ENCODE data around the gene STXBP4.

Gene STXBP4

GRCh38 chr17:54968988-54969332, 395 bp downstream of the STXBP4 start:
- in situ Hi-C loops (cut with MboI; ENCODE audit: low pct_unique_long_range_greater_than_20kb, low sequenced_read_pairs) = no loop called here
- DNase-seq = no peak

- DNase-seq = peak; percentile 18
- in situ Hi-C loops (cut with MboI; ENCODE audit: low pct_unique_long_range_greater_than_20kb, low sequenced_read_pairs) = no loop called here
Observed at GRCh38 chr17:54969658-54970572, 1.4 kb downstream of the STXBP4 start.

- DNase-seq = no peak
- in situ Hi-C loops (cut with MboI; ENCODE audit: low pct_unique_long_range_greater_than_20kb, low sequenced_read_pairs) = no loop called here
Observed at GRCh38 chr17:54971147-54971546, 2.6 kb downstream of the STXBP4 start.

GRCh38 chr17:54971901-54972300, 3.3 kb downstream of the STXBP4 start:
- in situ Hi-C loops (cut with MboI; ENCODE audit: low pct_unique_long_range_greater_than_20kb, low sequenced_read_pairs) = no loop called here
- no peak for DNase-seq

- in situ Hi-C loops (cut with MboI; ENCODE audit: low pct_unique_long_range_greater_than_20kb, low sequenced_read_pairs) = no loop called here
- no peak for DNase-seq
Observed at GRCh38 chr17:54972406-54973138, 4.0 kb downstream of the STXBP4 start.

- DNase-seq = no peak
- in situ Hi-C loops (cut with MboI; ENCODE audit: low pct_unique_long_range_greater_than_20kb, low sequenced_read_pairs) = no loop called here
Observed at GRCh38 chr17:54974759-54975158, 6.2 kb downstream of the STXBP4 start.

- DNase-seq = no peak
- in situ Hi-C loops (cut with MboI; ENCODE audit: low pct_unique_long_range_greater_than_20kb, low sequenced_read_pairs) = no loop called here
Observed at GRCh38 chr17:54976316-54976715, 7.8 kb downstream of the STXBP4 start.

- DNase-seq = no peak
- in situ Hi-C loops (cut with MboI; ENCODE audit: low pct_unique_long_range_greater_than_20kb, low sequenced_read_pairs) = no loop called here
Observed at GRCh38 chr17:54977744-54978143, 9.2 kb downstream of the STXBP4 start.

GRCh38 chr17:54979657-54980056, 11.1 kb downstream of the STXBP4 start:
- in situ Hi-C loops (cut with MboI; ENCODE audit: low pct_unique_long_range_greater_than_20kb, low sequenced_read_pairs) = no loop called here
- DNase-seq = no peak

- no peak for DNase-seq
- in situ Hi-C loops (cut with MboI; ENCODE audit: low pct_unique_long_range_greater_than_20kb, low sequenced_read_pairs) = no loop called here
Observed at GRCh38 chr17:54980375-54980774, 11.8 kb downstream of the STXBP4 start.

- DNase-seq = no peak
- in situ Hi-C loops (cut with MboI; ENCODE audit: low pct_unique_long_range_greater_than_20kb, low sequenced_read_pairs) = no loop called here
Observed at GRCh38 chr17:54982399-54982798, 13.8 kb downstream of the STXBP4 start.

- in situ Hi-C loops (cut with MboI; ENCODE audit: low pct_unique_long_range_greater_than_20kb, low sequenced_read_pairs) = no loop called here
- no peak for DNase-seq
Observed at GRCh38 chr17:54983260-54983659, 14.7 kb downstream of the STXBP4 start.

- no peak for DNase-seq
- in situ Hi-C loops (cut with MboI; ENCODE audit: low pct_unique_long_range_greater_than_20kb, low sequenced_read_pairs) = no loop called here
Observed at GRCh38 chr17:54985476-54985875, 16.9 kb downstream of the STXBP4 start.

- DNase-seq = no peak
- in situ Hi-C loops (cut with MboI; ENCODE audit: low pct_unique_long_range_greater_than_20kb, low sequenced_read_pairs) = no loop called here
Observed at GRCh38 chr17:54990118-54990517, 21.6 kb downstream of the STXBP4 start.

- no peak for DNase-seq
- in situ Hi-C loops (cut with MboI; ENCODE audit: low pct_unique_long_range_greater_than_20kb, low sequenced_read_pairs) = no loop called here
Observed at GRCh38 chr17:54991567-54991966, 23.0 kb downstream of the STXBP4 start.

GRCh38 chr17:54992797-54993639, 24.5 kb downstream of the STXBP4 start:
- in situ Hi-C loops (cut with MboI; ENCODE audit: low pct_unique_long_range_greater_than_20kb, low sequenced_read_pairs) = no loop called here

GRCh38 chr17:54996441-54996840, 27.9 kb downstream of the STXBP4 start:
- no peak for DNase-seq
- in situ Hi-C loops (cut with MboI; ENCODE audit: low pct_unique_long_range_greater_than_20kb, low sequenced_read_pairs) = no loop called here

More at GRCh38 chr17:54992797-54993639, 24.5 kb downstream of the STXBP4 start:
- DNase-seq = peak; percentile 57

- in situ Hi-C loops (cut with MboI; ENCODE audit: low pct_unique_long_range_greater_than_20kb, low sequenced_read_pairs) = no loop called here
Observed at GRCh38 chr17:55002458-55002857, 33.9 kb downstream of the STXBP4 start.

GRCh38 chr17:55004484-55004883, 35.9 kb downstream of the STXBP4 start:
- DNase-seq = no peak
- in situ Hi-C loops (cut with MboI; ENCODE audit: low pct_unique_long_range_greater_than_20kb, low sequenced_read_pairs) = no loop called here

More at GRCh38 chr17:55002458-55002857, 33.9 kb downstream of the STXBP4 start:
- DNase-seq = no peak

Measured in KBM-7 (cell line).